ENCODE measurements around the gene OR56A5. TPM values are rescaled to one million over a fixed set of nuclear protein-coding genes. Genes with fewer than 3 reads are reported as not detected.

Gene OR56A5
- total and polyA plus RNA-seq, 2 donors (not counting 1 experiment from before 2014, with no cell fraction given): not detected

- no peaks in the 10 kb centered on the region for H3K4me1 ChIP-seq (ENCODE audit: control insufficient read depth in 2 of 2, insufficient read depth in 2 of 2, low read length in 2 of 2)
- POLR2A ChIA-PET: no interaction called here
Measured at GRCh38 chr11:5940748-5941147, 27.5 kb downstream of the OR56A5 start.

DNA sequence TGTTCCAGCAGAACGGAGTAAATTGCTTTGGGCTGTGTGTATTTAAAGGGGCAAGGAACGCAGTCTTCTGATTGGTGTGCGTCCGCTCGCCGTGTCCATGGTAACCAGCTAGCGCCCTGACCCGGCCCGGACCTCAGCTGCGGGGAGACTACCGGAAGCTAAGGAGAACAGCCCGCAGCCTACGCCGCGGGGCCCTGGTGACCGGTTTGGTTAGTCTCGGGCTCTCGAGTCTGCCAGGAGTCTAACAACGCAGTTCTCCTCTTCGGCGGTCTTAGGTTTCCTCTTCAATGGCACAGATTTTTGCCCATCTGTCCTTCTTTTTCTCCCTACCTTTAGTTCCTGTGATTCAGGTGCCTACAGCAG lies 29.7 kb downstream of the OR56A5 start:
- DNase-seq (no peak), ATAC-seq (ENCODE audit: low read depth) (no peak)
- intact Hi-C loops (cut with micrococcal nuclease): no loop called here
- TF ChIP-seq, protein P1, sequence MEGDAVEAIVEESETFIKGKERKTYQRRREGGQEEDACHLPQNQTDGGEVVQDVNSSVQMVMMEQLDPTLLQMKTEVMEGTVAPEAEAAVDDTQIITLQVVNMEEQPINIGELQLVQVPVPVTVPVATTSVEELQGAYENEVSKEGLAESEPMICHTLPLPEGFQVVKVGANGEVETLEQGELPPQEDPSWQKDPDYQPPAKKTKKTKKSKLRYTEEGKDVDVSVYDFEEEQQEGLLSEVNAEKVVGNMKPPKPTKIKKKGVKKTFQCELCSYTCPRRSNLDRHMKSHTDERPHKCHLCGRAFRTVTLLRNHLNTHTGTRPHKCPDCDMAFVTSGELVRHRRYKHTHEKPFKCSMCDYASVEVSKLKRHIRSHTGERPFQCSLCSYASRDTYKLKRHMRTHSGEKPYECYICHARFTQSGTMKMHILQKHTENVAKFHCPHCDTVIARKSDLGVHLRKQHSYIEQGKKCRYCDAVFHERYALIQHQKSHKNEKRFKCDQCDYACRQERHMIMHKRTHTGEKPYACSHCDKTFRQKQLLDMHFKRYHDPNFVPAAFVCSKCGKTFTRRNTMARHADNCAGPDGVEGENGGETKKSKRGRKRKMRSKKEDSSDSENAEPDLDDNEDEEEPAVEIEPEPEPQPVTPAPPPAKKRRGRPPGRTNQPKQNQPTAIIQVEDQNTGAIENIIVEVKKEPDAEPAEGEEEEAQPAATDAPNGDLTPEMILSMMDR (IDR thresholded peaks at IDR 0.05): no peak
- no peak for TF ChIP-seq EZH2 (IDR thresholded peaks at IDR 0.05; ENCODE audit: borderline replicate concordance, insufficient read depth, low read depth, low read length, poor library complexity, severe bottlenecking)
- Histone ChIP-seq H2AFZ (ENCODE audit: insufficient read depth, low read depth, low read length, poor library complexity, severe bottlenecking) (no peak overlapping the region), H3K27ac (ENCODE audit: low read length in 2 of 2) (no peak overlapping the region), H3K36me3 (replicated peaks in 1 of 2; ENCODE audit: control extremely low read depth in 1 of 2, control insufficient read depth in 1 of 2, extremely low read depth in 1 of 2, insufficient read depth in 2 of 2, low read length in 1 of 2) (no peaks in the 10 kb centered on the region), H3K27me3 (replicated peaks in 1 of 4; ENCODE audit: control extremely low read depth in 1 of 4, control insufficient read depth in 3 of 4, insufficient read depth in 4 of 4, low read length in 3 of 4) (no peaks in the 10 kb centered on the region), H4K20me1 (ENCODE audit: control insufficient read depth, insufficient read depth, low read length, poor library complexity, severe bottlenecking) (no peaks in the 10 kb centered on the region), H3K9ac (ENCODE audit: low read length) (no peak overlapping the region), H3K4me3 (ENCODE audit: control extremely low read depth in 1 of 5, extremely low read depth in 1 of 5, insufficient read depth in 1 of 5, low read depth in 2 of 5, low read length in 4 of 5) (no peak overlapping the region), H3K9me3 (ENCODE audit: control extremely low read depth in 1 of 3, control insufficient read depth in 2 of 3, insufficient read depth in 1 of 3, low read length in 2 of 3) (peaks cover 0 to 10% (median 0%) of the 10 kb centered on the region in 3 donors), H3K79me2 (ENCODE audit: control insufficient read depth, insufficient read depth, low read length) (no peaks in the 10 kb centered on the region), H3K4me1 (ENCODE audit: control insufficient read depth in 2 of 2, insufficient read depth in 2 of 2, low read length in 2 of 2) (no peaks in the 10 kb centered on the region), H3K4me2 (replicated peaks; ENCODE audit: low read depth, low read length, poor library complexity, severe bottlenecking) (no peak overlapping the region)
- Mint-ChIP-seq H3K9me3 (ENCODE audit: insufficient read depth) (no peaks in the 10 kb centered on the region), H3K27me3 (no peaks in the 10 kb centered on the region), H3K27ac (no peak overlapping the region), H3K4me1 (no peaks in the 10 kb centered on the region), H3K4me3 (no peak overlapping the region)
- POLR2A ChIA-PET: no interaction called here
- CTCF ChIA-PET: no interaction called here
- WGBS (ENCODE audit: insufficient coverage): 79% methylated on average over 21 of the region's 21 CpGs

More at GRCh38 chr11:5940748-5941147, 27.5 kb downstream of the OR56A5 start:
- H3K27ac Mint-ChIP-seq: no peak overlapping the region
- no peak overlapping the region for H3K4me3 Mint-ChIP-seq
- Histone ChIP-seq H2AFZ (ENCODE audit: insufficient read depth, low read depth, low read length, poor library complexity, severe bottlenecking) (no peak overlapping the region), H3K27ac (ENCODE audit: low read length in 2 of 2) (no peak overlapping the region), H3K4me2 (replicated peaks; ENCODE audit: low read depth, low read length, poor library complexity, severe bottlenecking) (no peak overlapping the region), H4K20me1 (ENCODE audit: control insufficient read depth, insufficient read depth, low read length, poor library complexity, severe bottlenecking) (no peaks in the 10 kb centered on the region), H3K9ac (ENCODE audit: low read length) (no peak overlapping the region), H3K27me3 (replicated peaks in 1 of 4; ENCODE audit: control extremely low read depth in 1 of 4, control insufficient read depth in 3 of 4, insufficient read depth in 4 of 4, low read length in 3 of 4) (peaks cover 0 to 3% (median 0%) of the 10 kb centered on the region in 4 experiments), H3K9me3 (ENCODE audit: control extremely low read depth in 1 of 3, control insufficient read depth in 2 of 3, insufficient read depth in 1 of 3, low read length in 2 of 3) (peaks cover 0 to 10% (median 0%) of the 10 kb centered on the region in 3 donors), H3K36me3 (replicated peaks in 1 of 2; ENCODE audit: control extremely low read depth in 1 of 2, control insufficient read depth in 1 of 2, extremely low read depth in 1 of 2, insufficient read depth in 2 of 2, low read length in 1 of 2) (no peaks in the 10 kb centered on the region), H3K4me3 (ENCODE audit: control extremely low read depth in 1 of 5, extremely low read depth in 1 of 5, insufficient read depth in 1 of 5, low read depth in 2 of 5, low read length in 4 of 5) (no peak overlapping the region), H3K79me2 (ENCODE audit: control insufficient read depth, insufficient read depth, low read length) (no peaks in the 10 kb centered on the region)
- CTCF ChIA-PET: no interaction called here
- 100% methylated on average over 2 of the region's 2 CpGs for WGBS (ENCODE audit: insufficient coverage)
- no peak for ATAC-seq (ENCODE audit: low read depth)
- intact Hi-C loops (cut with micrococcal nuclease): no loop called here
- no peak for TF ChIP-seq EZH2 (IDR thresholded peaks at IDR 0.05; ENCODE audit: borderline replicate concordance, insufficient read depth, low read depth, low read length, poor library complexity, severe bottlenecking)
- TF ChIP-seq, protein P1 (IDR thresholded peaks at IDR 0.05): no peak
- no peaks in the 10 kb centered on the region for H3K9me3 Mint-ChIP-seq (ENCODE audit: insufficient read depth)
- H3K4me1 Mint-ChIP-seq: no peaks in the 10 kb centered on the region
- DNase-seq: no peak
- no peaks in the 10 kb centered on the region for H3K27me3 Mint-ChIP-seq

Measured in B cell (primary cell).